Measurements from ENCODE around the gene NTN1.
A peak's percentile ranks its signal among the peaks of the same experiment; 100 is the strongest.
"Not testable (repeated sequence)": the region's sequence is repeated elsewhere in the genome, so short reads cannot be mapped to it uniquely, and the experiment has no call there.

Gene NTN1

DNA sequence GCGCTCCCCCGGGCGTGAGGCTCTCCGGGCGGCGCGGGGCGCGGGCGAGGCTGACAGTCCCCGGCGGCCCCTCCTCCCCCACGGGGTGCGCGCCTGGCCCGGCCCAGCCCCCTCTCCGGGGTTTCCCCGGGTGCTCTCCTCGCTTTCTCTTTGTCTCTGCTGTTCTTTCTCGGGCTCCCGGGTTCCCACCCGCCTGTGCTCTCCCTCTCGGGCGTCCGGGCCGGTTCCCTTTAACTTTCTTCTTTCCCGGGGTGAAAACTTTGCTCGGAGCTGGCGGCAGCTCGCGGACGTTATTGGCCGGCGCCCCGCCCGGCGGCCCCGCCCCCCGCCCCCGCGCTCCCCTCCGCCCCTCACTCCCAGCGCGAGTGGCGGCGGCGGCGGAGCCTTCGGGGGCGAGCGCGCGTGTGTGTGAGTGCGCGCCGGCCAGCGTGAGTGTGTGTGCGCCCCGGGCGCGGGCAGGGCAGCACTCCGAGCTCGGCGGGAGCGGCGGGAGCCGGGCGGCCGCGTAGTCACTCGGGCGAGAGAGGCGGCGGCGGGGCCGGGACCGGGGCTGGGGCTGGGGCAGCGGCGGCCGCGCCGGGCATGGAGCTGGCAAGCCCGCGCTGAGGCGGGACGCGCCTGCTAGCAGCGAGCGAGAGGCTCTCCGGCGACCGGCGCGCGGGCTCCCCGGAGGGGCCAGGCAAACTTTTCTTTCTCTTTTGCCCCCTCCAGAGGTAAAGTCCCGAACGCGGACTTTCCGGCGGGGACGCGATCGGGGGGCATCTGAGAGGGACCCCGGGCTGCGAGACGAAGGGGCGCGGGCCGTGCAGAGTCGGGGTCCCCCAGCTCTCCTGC is at the start of gene NTN1:
Gene NTN1 (plus strand): TSS at position 353 of the 834 bp plus-strand sequence. CDS start 864 bp downstream, outside the sequence.
- peak; percentile 37 for DNase-seq (ENCODE audit: low read depth)

GRCh38 chr17:8975091-8975725 is 46.1 kb upstream of the NTN1 start:
- DNase-seq (ENCODE audit: low read depth): no peak

- DNase-seq (ENCODE audit: low read depth): no peak
Measured at GRCh38 chr17:8976638-8977037, 44.7 kb upstream of the NTN1 start.

- no peak for DNase-seq (ENCODE audit: low read depth)
Measured at GRCh38 chr17:8979715-8980114, 41.6 kb upstream of the NTN1 start.

GRCh38 chr17:8981443-8981842 is 39.9 kb upstream of the NTN1 start:
- no peak for DNase-seq (ENCODE audit: low read depth)

DNA sequence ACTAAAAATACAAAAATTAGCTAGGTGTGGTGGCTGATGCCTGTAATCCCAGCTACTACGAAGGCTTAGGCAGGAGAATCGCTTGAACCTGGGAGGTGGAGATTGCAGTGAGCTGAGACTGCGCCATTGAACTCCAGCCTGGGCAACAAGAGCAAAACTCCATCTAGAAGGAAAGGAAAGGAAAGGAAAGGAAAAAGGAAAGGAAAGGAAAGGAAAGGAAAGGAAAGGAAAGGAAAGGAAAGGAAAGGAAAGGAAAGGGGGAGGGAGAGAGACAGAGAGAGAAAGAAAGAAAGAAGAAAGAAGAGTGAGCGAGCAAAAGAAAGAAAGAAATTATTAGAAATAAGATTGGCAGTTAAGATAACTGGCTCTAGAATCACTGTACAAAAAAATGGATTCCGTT is 37.1 kb upstream of the NTN1 start:
- DNase-seq (ENCODE audit: low read depth): not testable (repeated sequence)

DNA sequence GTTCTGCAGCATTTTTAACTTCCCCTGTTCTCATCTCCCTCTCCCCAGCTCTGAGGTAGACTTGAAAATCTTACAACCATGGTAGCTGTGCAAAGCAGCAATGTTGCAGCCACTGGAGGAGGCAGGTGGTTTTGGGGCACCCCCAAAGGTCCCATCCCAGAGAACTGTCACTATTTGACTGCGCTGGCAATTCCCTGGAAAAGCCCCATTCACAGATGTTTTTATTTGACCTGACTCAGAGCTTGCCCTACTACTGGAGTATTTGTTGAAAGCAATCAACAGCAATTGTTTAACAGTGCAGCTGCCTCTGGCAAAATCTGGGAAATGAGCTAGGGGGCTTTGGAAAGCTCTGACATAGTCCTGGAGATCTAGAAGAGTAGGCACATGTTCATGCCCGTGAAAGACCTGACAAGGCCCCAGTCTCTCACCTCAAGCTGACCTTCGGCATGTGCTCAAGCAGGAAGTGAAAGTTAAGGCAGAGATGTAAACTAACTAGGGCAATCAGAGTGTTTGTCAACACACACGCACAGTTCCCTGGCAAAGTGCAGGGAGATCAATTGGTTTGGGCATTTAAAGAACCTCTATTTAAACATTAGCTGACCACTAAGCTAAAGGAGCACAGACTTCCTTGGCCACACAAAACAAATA is 36.1 kb upstream of the NTN1 start:
- DNase-seq (ENCODE audit: low read depth): no peak

- DNase-seq (ENCODE audit: low read depth): no peak
Measured at GRCh38 chr17:8986295-8986694, 35.0 kb upstream of the NTN1 start.

GRCh38 chr17:8988263-8988935 is 32.9 kb upstream of the NTN1 start:
- not testable (repeated sequence) for DNase-seq (ENCODE audit: low read depth)

GRCh38 chr17:8991514-8992285 is 29.6 kb upstream of the NTN1 start:
- peak; percentile 47 for DNase-seq (ENCODE audit: low read depth)

- DNase-seq (ENCODE audit: low read depth): peak; percentile 32
Measured at GRCh38 chr17:8994319-8994718, 27.0 kb upstream of the NTN1 start.

DNA sequence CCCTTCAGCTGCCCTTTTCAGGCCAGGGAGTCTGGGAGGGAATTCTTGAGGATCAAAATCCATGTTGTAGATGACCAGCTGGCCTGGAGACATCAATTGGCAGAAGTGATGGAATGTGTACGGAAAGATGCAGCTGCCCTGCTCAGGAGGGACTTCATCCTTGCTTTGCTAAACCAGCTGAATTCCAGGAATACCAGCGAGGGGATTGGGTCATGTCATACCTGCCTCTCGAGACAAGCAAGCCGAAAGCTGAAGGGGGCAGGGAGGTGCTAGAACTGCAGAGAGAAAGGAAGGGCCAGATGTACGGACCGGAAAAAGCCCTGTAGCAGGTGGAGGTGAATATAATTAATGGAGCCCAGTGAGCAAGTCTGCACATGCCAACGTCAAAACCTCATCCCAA is 25.6 kb upstream of the NTN1 start:
- DNase-seq (ENCODE audit: low read depth): no peak

DNA sequence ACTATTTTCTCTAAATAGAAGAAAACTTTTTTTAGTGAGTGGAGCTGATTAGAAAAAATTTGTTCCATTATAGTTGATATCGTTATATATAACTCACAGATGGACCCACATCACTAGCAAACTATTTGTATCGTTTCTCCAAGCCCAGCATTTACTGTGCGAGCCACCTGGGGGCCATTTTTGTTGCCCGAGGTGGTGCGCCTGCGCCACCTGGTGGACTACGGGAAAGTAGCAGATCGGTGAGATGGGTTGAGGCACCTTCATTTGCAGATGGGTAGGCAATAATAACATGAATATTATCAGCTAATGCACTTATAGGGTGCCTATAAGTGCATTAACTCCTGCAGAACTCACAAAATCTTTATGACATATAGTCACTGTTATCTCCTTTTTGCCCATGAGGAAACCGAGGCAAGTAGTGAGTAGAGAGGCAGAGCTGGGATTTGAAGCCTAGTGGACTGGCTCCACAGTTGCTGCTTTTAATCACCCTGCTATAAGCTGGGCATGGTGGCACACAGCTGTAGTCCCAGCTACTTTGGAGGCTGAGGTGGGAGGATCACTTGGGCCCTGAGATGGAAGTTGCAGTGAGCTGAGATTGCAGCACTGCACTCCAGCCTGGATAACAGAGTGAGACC is 23.2 kb upstream of the NTN1 start:
- DNase-seq (ENCODE audit: low read depth): no peak

GRCh38 chr17:9001559-9001958 is 19.8 kb upstream of the NTN1 start:
- no peak for DNase-seq (ENCODE audit: low read depth)

DNA sequence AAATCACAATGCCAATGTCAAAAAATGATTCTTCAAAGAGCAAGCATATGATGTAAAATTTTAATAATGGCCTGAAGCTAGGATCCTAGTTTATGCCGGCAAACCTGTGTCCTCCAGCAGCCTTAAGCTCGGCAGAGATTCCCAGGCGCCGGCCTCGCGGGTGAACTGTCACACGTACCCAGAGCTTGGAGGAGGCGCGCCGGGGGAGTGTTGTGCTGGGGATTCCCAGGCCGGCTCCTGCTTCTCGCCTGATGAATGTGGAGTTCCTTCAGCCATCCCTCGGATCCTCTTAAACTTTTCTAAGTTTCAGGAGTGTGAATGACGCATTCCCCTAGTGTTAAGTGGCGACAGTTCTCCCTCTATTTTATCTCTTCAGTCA is 19.1 kb upstream of the NTN1 start:
- DNase-seq (ENCODE audit: low read depth): no peak

GRCh38 chr17:9002606-9003354 is 18.5 kb upstream of the NTN1 start:
- no peak for DNase-seq (ENCODE audit: low read depth)

DNA sequence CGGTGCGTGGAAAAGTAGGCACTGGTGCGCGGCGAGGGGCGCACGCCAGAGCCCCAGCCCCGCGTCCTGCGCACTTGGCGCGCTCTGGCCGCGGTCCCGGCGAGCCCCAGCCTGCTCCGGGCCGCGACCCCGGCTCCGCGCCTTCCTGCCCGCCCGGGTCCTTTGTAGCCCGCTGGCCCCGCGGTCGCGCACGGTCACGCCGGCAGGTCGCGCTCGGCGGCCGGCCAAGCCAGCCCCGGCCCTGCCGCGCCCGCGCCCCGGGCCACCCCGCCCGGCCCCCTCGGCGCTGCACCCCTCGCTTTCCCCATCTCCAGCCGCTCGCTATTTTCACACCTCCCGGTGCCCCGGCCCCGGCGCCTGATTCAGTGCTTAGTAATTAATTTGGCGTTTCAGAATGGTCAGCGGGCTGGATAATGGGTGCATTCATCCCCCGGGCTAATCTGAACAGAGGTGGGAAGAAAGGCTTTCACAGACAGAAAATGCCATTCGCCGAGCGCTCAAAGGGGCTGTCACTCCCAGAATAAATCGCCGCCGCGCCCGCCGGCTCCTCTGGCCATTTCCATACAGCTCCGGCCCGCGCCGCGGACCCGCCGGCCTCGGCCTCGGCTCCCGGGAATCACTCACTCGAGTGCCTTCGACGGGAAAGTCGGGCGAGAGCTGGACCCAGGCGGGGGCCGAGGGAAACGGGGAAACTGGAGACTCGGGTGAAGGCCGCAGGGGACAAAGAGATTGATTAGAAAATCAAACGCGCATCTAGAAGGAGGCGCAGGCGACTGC is 17.8 kb upstream of the NTN1 start:
- DNase-seq (ENCODE audit: low read depth): no peak

- DNase-seq (ENCODE audit: low read depth): no peak
Measured at GRCh38 chr17:9004132-9004960, 17.0 kb upstream of the NTN1 start.

GRCh38 chr17:9004961-9005285 is 16.4 kb upstream of the NTN1 start:
- DNase-seq (ENCODE audit: low read depth): no peak

All from fibroblast of gingiva (primary cell).